Panc1 (cell line): ENCODE results near the gene PRPS1.

Experiments used
- CTCF ChIP-seq: fragments of 450-650 bp; IDR thresholded peaks from 2 replicates; pipeline ENCODE4 v1.5.1; 2017; ENCODE audit warnings: mild to moderate bottlenecking
- POLR2AphosphoS5 ChIP-seq: IDR thresholded peaks from 2 replicates; pipeline ENCODE4 v1.6.1; 2012; ENCODE audit warnings: mild to moderate bottlenecking, low read depth, low read length, moderate library complexity
- SIN3A ChIP-seq: IDR thresholded peaks from 2 replicates; pipeline ENCODE4 v1.6.1; 2012; ENCODE audit warnings: low read depth, mild to moderate bottlenecking, low read length, moderate library complexity, borderline replicate concordance; ENCODE audit not compliant: insufficient read depth
- TCF7L2 ChIP-seq: IDR thresholded peaks from 2 replicates; pipeline ENCODE4 v1.6.1; 2011; ENCODE audit warnings: mild to moderate bottlenecking, low read depth, low read length, inconsistent platforms
- TF ChIP-seq, protein P1 (sequence below), 2 experiments: IDR thresholded peaks; 2 replicates each; pipeline ENCODE4 v1.6.1; 2011 to 2012; ENCODE audit warnings: low read depth in 2 of 2, control low read depth in 1 of 2, low read length in 1 of 2, mild to moderate bottlenecking in 1 of 2, moderate library complexity in 1 of 2; ENCODE audit not compliant: insufficient read depth in 1 of 2

GRCh38 chrX:107654566-107654871 is 26.2 kb downstream of the PRPS1 start:
- TF ChIP-seq CTCF (no peak), POLR2AphosphoS5 (no peak), TCF7L2 (no peak), SIN3A (no peak)
- TF ChIP-seq, protein P1, sequence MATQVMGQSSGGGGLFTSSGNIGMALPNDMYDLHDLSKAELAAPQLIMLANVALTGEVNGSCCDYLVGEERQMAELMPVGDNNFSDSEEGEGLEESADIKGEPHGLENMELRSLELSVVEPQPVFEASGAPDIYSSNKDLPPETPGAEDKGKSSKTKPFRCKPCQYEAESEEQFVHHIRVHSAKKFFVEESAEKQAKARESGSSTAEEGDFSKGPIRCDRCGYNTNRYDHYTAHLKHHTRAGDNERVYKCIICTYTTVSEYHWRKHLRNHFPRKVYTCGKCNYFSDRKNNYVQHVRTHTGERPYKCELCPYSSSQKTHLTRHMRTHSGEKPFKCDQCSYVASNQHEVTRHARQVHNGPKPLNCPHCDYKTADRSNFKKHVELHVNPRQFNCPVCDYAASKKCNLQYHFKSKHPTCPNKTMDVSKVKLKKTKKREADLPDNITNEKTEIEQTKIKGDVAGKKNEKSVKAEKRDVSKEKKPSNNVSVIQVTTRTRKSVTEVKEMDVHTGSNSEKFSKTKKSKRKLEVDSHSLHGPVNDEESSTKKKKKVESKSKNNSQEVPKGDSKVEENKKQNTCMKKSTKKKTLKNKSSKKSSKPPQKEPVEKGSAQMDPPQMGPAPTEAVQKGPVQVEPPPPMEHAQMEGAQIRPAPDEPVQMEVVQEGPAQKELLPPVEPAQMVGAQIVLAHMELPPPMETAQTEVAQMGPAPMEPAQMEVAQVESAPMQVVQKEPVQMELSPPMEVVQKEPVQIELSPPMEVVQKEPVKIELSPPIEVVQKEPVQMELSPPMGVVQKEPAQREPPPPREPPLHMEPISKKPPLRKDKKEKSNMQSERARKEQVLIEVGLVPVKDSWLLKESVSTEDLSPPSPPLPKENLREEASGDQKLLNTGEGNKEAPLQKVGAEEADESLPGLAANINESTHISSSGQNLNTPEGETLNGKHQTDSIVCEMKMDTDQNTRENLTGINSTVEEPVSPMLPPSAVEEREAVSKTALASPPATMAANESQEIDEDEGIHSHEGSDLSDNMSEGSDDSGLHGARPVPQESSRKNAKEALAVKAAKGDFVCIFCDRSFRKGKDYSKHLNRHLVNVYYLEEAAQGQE (IDR thresholded peaks at IDR 0.05; ENCODE audit: insufficient read depth in 1 of 2, low read depth in 2 of 2, low read length in 1 of 2) = no peak
